Tibial nerve (tissue), 3 donors: ENCODE data around the gene PDZD4.

Source experiments
- POLR2A ChIP-seq, 2 donors: fragments of 450-650 bp; IDR thresholded peaks; one replicate each; pipeline ENCODE4 v1.6.1; 2017; ENCODE audit warnings: antibody characterized with exemption in 2 of 2, mild to moderate bottlenecking in 2 of 2, moderate library complexity in 2 of 2
- TF ChIP-seq, protein P1 (sequence below), 5 experiments: fragments of 200-600 bp in 3 of 5; fragments of 450-650 bp in 2 of 5; sonication (generic) in 3 of 5; IDR thresholded peaks; one replicate each; pipeline ENCODE4 v1.5.1; 2016 to 2019; ENCODE audit warnings: antibody characterized with exemption in 5 of 5, mild to moderate bottlenecking in 3 of 5, moderate library complexity in 2 of 5

DNA sequence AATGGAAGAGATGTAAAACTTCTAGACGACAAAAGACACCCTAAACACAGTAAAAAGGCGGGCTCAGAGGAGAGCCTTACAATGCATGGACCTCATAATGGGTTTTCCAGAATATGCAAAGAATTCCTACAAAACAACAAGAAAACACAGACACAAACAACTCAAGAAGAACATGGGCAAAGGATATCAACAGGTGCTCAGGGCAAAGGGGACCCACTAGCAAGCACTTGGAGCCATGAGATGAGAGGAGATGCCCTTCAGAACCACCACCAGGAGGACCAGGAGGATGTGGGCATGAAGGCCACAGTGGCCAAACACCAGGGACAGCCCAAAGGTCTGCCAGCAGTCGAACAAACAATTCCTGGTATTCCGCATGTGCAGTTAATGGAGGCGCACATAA lies 17.2 kb downstream of the PDZD4 start:
- TF ChIP-seq, protein P1, sequence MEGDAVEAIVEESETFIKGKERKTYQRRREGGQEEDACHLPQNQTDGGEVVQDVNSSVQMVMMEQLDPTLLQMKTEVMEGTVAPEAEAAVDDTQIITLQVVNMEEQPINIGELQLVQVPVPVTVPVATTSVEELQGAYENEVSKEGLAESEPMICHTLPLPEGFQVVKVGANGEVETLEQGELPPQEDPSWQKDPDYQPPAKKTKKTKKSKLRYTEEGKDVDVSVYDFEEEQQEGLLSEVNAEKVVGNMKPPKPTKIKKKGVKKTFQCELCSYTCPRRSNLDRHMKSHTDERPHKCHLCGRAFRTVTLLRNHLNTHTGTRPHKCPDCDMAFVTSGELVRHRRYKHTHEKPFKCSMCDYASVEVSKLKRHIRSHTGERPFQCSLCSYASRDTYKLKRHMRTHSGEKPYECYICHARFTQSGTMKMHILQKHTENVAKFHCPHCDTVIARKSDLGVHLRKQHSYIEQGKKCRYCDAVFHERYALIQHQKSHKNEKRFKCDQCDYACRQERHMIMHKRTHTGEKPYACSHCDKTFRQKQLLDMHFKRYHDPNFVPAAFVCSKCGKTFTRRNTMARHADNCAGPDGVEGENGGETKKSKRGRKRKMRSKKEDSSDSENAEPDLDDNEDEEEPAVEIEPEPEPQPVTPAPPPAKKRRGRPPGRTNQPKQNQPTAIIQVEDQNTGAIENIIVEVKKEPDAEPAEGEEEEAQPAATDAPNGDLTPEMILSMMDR (IDR thresholded peaks at IDR 0.05), result no peak
- TF ChIP-seq POLR2A (IDR thresholded peaks at IDR 0.05), result no peak
